ENCODE measurements around the gene SLC8B1. TPM values are rescaled to one million over a fixed set of nuclear protein-coding genes. Genes with fewer than 3 reads are reported as not detected.

SLC8B1 gene
- total RNA-seq, 1 donor from 2014 or later = 3.0 TPM

GRCh38 chr12:113248842-113249435 lies 86.0 kb downstream of the SLC8B1 start:
- Histone ChIP-seq H3K9me3 (ENCODE audit: low read depth) (no peaks in the 10 kb centered on the region), H3K27ac (no peak overlapping the region), H3K4me1 (peaks cover 20% of the 10 kb centered on the region), H2AFZ (replicated peaks) (no peak overlapping the region), H3K4me3 (no peak overlapping the region), H4K20me1 (ENCODE audit: low read depth) (no peaks in the 10 kb centered on the region), H3K79me2 (ENCODE audit: low read depth) (no peaks in the 10 kb centered on the region), H3K27me3 (no peaks in the 10 kb centered on the region), H3K36me3 (no peaks in the 10 kb centered on the region), H3K4me2 (no peak overlapping the region), H3K9ac (no peak overlapping the region), H3F3A (ENCODE audit: low read depth) (peaks cover 18% of the 10 kb centered on the region)
- H3K4me1 Mint-ChIP-seq = peaks cover 39% of the 10 kb centered on the region
- no peak overlapping the region for H3K4me3 Mint-ChIP-seq
- peaks cover 17% of the 10 kb centered on the region for H3K27me3 Mint-ChIP-seq (ENCODE audit: insufficient read depth, low read depth)
- DNase-seq (ENCODE audit: low spot score) = no peak
- no peak for TF ChIP-seq CTCF (IDR thresholded peaks at IDR 0.05)
- TF ChIP-seq EZH2phosphoT487 (IDR thresholded peaks at IDR 0.05) = no peak
- no peak for TF ChIP-seq EZH2 (IDR thresholded peaks at IDR 0.05)
- peaks cover 3% of the 10 kb centered on the region for H3K9me3 Mint-ChIP-seq
- H3K27ac Mint-ChIP-seq = no peak overlapping the region
- H3K36me3 Mint-ChIP-seq = peaks cover 8% of the 10 kb centered on the region

Small RNA genes lying within 50 kb of the gene (microRNA-seq; reads per million reads assigned to microRNA genes)
- not detected for gene MIR6762

Small RNA genes lying within 50 kb of the gene (small RNA-seq; reads per million reads assigned to genes)
- gene MIR6762 = not detected

Other genes with a start within 250 kb of the SLC8B1 start
- gene RASAL1, start 199.3 kb downstream of the SLC8B1 start, total RNA-seq (ENCODE audit: low replicate concordance) = 0.50 and 1.4 TPM in 2 replicates
- 0.19 TPM in 1 of 2 replicates, not detected in the other for gene CFAP73, start 185.4 kb downstream of the SLC8B1 start, total RNA-seq (ENCODE audit: low replicate concordance)
- gene DDX54, start 149.6 kb downstream of the SLC8B1 start, total RNA-seq (ENCODE audit: low replicate concordance) = 36.9 and 72.9 TPM in 2 replicates
- gene RITA1, start 149.4 kb downstream of the SLC8B1 start, total RNA-seq (ENCODE audit: low replicate concordance) = 13.7 and 22.5 TPM in 2 replicates
- 12.2 and 19.1 TPM in 2 replicates for gene TPCN1, start 113.6 kb downstream of the SLC8B1 start, total RNA-seq (ENCODE audit: low replicate concordance)
- gene PLBD2, start 23.5 kb upstream of the SLC8B1 start, total RNA-seq (ENCODE audit: low replicate concordance) = 4.9 and 12.0 TPM in 2 replicates
- gene SDS, start 68.8 kb upstream of the SLC8B1 start, total RNA-seq (ENCODE audit: low replicate concordance) = 0.74 TPM in 1 of 2 replicates, not detected in the other
- gene SDSL, start 87.3 kb upstream of the SLC8B1 start, total RNA-seq (ENCODE audit: low replicate concordance) = 3.1 and 3.5 TPM in 2 replicates
- gene LHX5, start 136.8 kb upstream of the SLC8B1 start, total RNA-seq (ENCODE audit: low replicate concordance) = 48.4 and 98.7 TPM in 2 replicates